ENCODE results near the gene CNDP2. TPM values are rescaled to one million over a fixed set of nuclear protein-coding genes. Genes with fewer than 3 reads are reported as not detected.

Gene CNDP2
- total and polyA plus RNA-seq, 2 donors (not counting 1 experiment from before 2014, with no cell fraction given) = 121 to 182 TPM

DNA sequence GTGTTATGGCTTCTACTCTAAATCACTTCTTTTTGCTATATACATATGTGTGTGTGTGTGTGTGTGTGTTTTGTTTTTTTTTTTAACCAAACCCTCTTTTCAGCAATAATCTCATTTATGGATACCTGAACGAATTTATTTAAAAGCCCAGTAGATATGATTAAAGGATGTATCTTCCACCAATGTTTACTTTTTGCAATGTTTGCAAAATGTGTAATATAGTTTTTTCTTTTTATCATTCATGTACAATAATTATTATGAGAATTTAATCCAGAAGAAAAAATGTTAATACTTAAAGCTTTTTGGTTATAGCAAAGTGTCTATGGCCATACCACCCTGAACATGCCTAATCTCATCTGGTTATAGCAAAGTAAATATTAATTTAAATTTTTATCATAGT is 1.6 kb upstream of the CNDP2 start:
- Mint-ChIP-seq H3K4me1 (peaks cover 33% of the 10 kb centered on the region), H3K9me3 (ENCODE audit: insufficient read depth) (no peaks in the 10 kb centered on the region), H3K4me3 (no peak overlapping the region), H3K27me3 (no peaks in the 10 kb centered on the region), H3K27ac (no peak overlapping the region)
- TF ChIP-seq, protein P1, sequence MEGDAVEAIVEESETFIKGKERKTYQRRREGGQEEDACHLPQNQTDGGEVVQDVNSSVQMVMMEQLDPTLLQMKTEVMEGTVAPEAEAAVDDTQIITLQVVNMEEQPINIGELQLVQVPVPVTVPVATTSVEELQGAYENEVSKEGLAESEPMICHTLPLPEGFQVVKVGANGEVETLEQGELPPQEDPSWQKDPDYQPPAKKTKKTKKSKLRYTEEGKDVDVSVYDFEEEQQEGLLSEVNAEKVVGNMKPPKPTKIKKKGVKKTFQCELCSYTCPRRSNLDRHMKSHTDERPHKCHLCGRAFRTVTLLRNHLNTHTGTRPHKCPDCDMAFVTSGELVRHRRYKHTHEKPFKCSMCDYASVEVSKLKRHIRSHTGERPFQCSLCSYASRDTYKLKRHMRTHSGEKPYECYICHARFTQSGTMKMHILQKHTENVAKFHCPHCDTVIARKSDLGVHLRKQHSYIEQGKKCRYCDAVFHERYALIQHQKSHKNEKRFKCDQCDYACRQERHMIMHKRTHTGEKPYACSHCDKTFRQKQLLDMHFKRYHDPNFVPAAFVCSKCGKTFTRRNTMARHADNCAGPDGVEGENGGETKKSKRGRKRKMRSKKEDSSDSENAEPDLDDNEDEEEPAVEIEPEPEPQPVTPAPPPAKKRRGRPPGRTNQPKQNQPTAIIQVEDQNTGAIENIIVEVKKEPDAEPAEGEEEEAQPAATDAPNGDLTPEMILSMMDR (IDR thresholded peaks at IDR 0.05) = no peak
- Histone ChIP-seq H3K4me1 (ENCODE audit: control insufficient read depth in 2 of 2, insufficient read depth in 2 of 2, low read length in 2 of 2) (peaks cover 29 to 33% of the 10 kb centered on the region in 2 donors), H3K27me3 (replicated peaks in 1 of 4; ENCODE audit: control extremely low read depth in 1 of 4, control insufficient read depth in 3 of 4, insufficient read depth in 4 of 4, low read length in 3 of 4) (no peaks in the 10 kb centered on the region), H3K36me3 (replicated peaks in 1 of 2; ENCODE audit: control extremely low read depth in 1 of 2, control insufficient read depth in 1 of 2, extremely low read depth in 1 of 2, insufficient read depth in 2 of 2, low read length in 1 of 2) (no peaks in the 10 kb centered on the region), H3K27ac (ENCODE audit: low read length in 2 of 2) (no peak overlapping the region), H2AFZ (ENCODE audit: insufficient read depth, low read depth, low read length, poor library complexity, severe bottlenecking) (no peak overlapping the region), H3K9me3 (ENCODE audit: control extremely low read depth in 1 of 3, control insufficient read depth in 2 of 3, insufficient read depth in 1 of 3, low read length in 2 of 3) (peaks cover 0 to 8% (median 0%) of the 10 kb centered on the region in 3 donors), H3K9ac (ENCODE audit: low read length) (no peak overlapping the region), H3K4me3 (ENCODE audit: control extremely low read depth in 1 of 5, extremely low read depth in 1 of 5, insufficient read depth in 1 of 5, low read depth in 2 of 5, low read length in 4 of 5) (no peak overlapping the region), H4K20me1 (ENCODE audit: control insufficient read depth, insufficient read depth, low read length, poor library complexity, severe bottlenecking) (no peaks in the 10 kb centered on the region), H3K79me2 (ENCODE audit: control insufficient read depth, insufficient read depth, low read length) (peaks cover 13% of the 10 kb centered on the region), H3K4me2 (replicated peaks; ENCODE audit: low read depth, low read length, poor library complexity, severe bottlenecking) (no peak overlapping the region)
- ChIA-PET CTCF (interaction anchor here (1.6 to 5.2 kb wide), 4 partner anchors 140 to 184 kb away, joined by 4 to 75 read pairs (median 14); no protein-coding TSS in a partner anchor), POLR2A (no interaction called here)
- ATAC-seq (ENCODE audit: low read depth) (no peak), DNase-seq (no peak)
- intact Hi-C loops (cut with micrococcal nuclease) = loop anchor here (10.0 kb wide), 1 partner anchor 430 kb away; no protein-coding TSS in a partner anchor
- WGBS (ENCODE audit: insufficient coverage) = no CpG with 5 or more reads among the region's 1 CpG

DNA sequence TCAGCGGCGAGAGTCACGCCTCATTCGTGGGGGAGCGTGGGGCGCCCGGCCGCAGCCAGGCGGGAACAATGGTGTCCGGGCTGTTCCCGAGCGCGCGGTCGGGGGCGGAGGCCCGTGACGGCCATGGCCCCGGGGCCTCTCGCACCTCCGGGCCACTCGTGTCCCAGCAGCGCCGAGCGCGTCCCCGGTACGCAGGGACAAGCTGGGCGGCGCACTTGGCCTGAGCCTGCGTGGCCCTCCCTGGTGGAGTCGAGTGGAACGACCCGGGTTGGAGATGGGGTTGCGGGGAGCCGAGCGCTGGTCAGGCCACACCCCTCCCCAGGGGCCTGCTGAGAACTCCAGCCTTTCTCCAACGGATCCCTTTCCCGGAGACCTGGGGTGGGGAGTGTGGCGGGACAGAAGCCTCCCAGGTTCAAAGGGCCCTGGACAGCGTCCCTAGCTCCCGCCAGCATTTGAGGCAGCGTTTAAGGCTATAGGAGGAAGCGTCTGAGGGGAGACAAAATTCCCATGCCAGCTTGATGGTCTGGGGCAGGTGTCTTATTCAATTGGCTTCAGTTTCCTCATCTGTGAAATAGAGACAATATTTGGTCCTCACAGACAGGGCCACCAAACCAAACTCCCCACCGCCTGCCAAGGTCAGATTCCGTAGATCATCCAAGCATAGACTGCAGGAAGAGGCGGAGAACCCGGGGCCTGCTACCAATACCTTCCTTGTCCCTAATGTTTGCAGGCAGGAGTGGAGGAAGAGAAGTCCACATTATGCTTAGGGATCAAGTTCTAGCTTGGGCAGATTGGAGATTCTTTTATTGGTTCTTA is 553 bp downstream of the CNDP2 start:
- Mint-ChIP-seq H3K27ac (peak overlapping the region; percentile 94), H3K4me3 (peak overlapping the region; percentile 95), H3K4me1 (peaks cover 51% of the 10 kb centered on the region), H3K27me3 (no peaks in the 10 kb centered on the region), H3K9me3 (ENCODE audit: insufficient read depth) (no peaks in the 10 kb centered on the region)
- Histone ChIP-seq H3K79me2 (ENCODE audit: control insufficient read depth, insufficient read depth, low read length) (peaks cover 22% of the 10 kb centered on the region), H3K36me3 (replicated peaks in 1 of 2; ENCODE audit: control extremely low read depth in 1 of 2, control insufficient read depth in 1 of 2, extremely low read depth in 1 of 2, insufficient read depth in 2 of 2, low read length in 1 of 2) (peaks cover 0 to 8% of the 10 kb centered on the region in 2 experiments), H2AFZ (ENCODE audit: insufficient read depth, low read depth, low read length, poor library complexity, severe bottlenecking) (peak overlapping the region; percentile 87), H3K27ac (ENCODE audit: low read length in 2 of 2) (peak overlapping the region; percentile 85 to 91), H3K27me3 (replicated peaks in 1 of 4; ENCODE audit: control extremely low read depth in 1 of 4, control insufficient read depth in 3 of 4, insufficient read depth in 4 of 4, low read length in 3 of 4) (no peaks in the 10 kb centered on the region), H3K4me1 (ENCODE audit: control insufficient read depth in 2 of 2, insufficient read depth in 2 of 2, low read length in 2 of 2) (peaks cover 45 to 47% of the 10 kb centered on the region in 2 donors), H3K4me2 (replicated peaks; ENCODE audit: low read depth, low read length, poor library complexity, severe bottlenecking) (peak overlapping the region; percentile 94), H3K9me3 (ENCODE audit: control extremely low read depth in 1 of 3, control insufficient read depth in 2 of 3, insufficient read depth in 1 of 3, low read length in 2 of 3) (peaks cover 0 to 7% (median 0%) of the 10 kb centered on the region in 3 donors), H3K4me3 (ENCODE audit: control extremely low read depth in 1 of 5, extremely low read depth in 1 of 5, insufficient read depth in 1 of 5, low read depth in 2 of 5, low read length in 4 of 5) (peak overlapping the region; percentile 19 to 95 (median 81)), H4K20me1 (ENCODE audit: control insufficient read depth, insufficient read depth, low read length, poor library complexity, severe bottlenecking) (no peaks in the 10 kb centered on the region), H3K9ac (ENCODE audit: low read length) (peak overlapping the region; percentile 90)
- intact Hi-C loops (cut with micrococcal nuclease) = loop anchor here (1.0 to 10.0 kb wide), 6 partner anchors 101 to 2001 kb away; partner anchors contain the start of genes TIMM21, TSHZ1, ZNF407 and ZNF516
- POLR2A ChIA-PET = interaction anchor here (1.7 kb wide), 1 partner anchor 101 kb away, joined by 6 read pairs; the partner anchor contains the start of gene ZNF407
- CTCF ChIA-PET = interaction anchor here (0.7 to 5.2 kb wide), 3 partner anchors 11 to 301 kb away, joined by 3 to 75 read pairs (median 5); no protein-coding TSS in a partner anchor
- under 1% methylated on average over 36 of the region's 48 CpGs for WGBS (ENCODE audit: insufficient coverage)
- DNase-seq = no peak
- no peak for TF ChIP-seq EZH2 (IDR thresholded peaks at IDR 0.05; ENCODE audit: borderline replicate concordance, insufficient read depth, low read depth, low read length, poor library complexity, severe bottlenecking)
- TF ChIP-seq, protein P1 (IDR thresholded peaks at IDR 0.05) = no peak
- peak; percentile 6 for ATAC-seq (ENCODE audit: low read depth)

Measured in B cell (primary cell).